ENCODE measurements around the gene BEGAIN. TPM values are rescaled to one million over a fixed set of nuclear protein-coding genes. Genes with fewer than 3 reads are reported as not detected.

BEGAIN gene
- total RNA-seq, 1 donor from 2014 or later, result 1.3 TPM

GRCh38 chr14:100618763-100619320 is 31.6 kb upstream of the BEGAIN start:
- peaks cover 26% of the 10 kb centered on the region for H3K27me3 ChIP-seq (ENCODE audit: low read depth)
- DNase-seq (no peak), ATAC-seq (no peak)
- intact Hi-C loops (cut with DNase I), result no loop called here
- H3K36me3 ChIP-seq, result no peaks in the 10 kb centered on the region
- no peak overlapping the region for H3K27ac ChIP-seq
- no peaks in the 10 kb centered on the region for H3K9me3 ChIP-seq
- no peak for TF ChIP-seq CTCF (IDR thresholded peaks at IDR 0.05)
- no peak overlapping the region for H3K4me3 ChIP-seq
- H3K4me1 ChIP-seq, result peaks cover 32% of the 10 kb centered on the region

GRCh38 chr14:100618318-100618693 is 31.1 kb upstream of the BEGAIN start:
- Histone ChIP-seq H3K9me3 (no peaks in the 10 kb centered on the region), H3K36me3 (no peaks in the 10 kb centered on the region), H3K27me3 (ENCODE audit: low read depth) (peaks cover 23% of the 10 kb centered on the region), H3K27ac (no peak overlapping the region), H3K4me3 (no peak overlapping the region), H3K4me1 (peaks cover 32% of the 10 kb centered on the region)
- intact Hi-C loops (cut with DNase I), result no loop called here
- DNase-seq (no peak), ATAC-seq (peak; percentile 52)
- no peak for TF ChIP-seq CTCF (IDR thresholded peaks at IDR 0.05)

DNA sequence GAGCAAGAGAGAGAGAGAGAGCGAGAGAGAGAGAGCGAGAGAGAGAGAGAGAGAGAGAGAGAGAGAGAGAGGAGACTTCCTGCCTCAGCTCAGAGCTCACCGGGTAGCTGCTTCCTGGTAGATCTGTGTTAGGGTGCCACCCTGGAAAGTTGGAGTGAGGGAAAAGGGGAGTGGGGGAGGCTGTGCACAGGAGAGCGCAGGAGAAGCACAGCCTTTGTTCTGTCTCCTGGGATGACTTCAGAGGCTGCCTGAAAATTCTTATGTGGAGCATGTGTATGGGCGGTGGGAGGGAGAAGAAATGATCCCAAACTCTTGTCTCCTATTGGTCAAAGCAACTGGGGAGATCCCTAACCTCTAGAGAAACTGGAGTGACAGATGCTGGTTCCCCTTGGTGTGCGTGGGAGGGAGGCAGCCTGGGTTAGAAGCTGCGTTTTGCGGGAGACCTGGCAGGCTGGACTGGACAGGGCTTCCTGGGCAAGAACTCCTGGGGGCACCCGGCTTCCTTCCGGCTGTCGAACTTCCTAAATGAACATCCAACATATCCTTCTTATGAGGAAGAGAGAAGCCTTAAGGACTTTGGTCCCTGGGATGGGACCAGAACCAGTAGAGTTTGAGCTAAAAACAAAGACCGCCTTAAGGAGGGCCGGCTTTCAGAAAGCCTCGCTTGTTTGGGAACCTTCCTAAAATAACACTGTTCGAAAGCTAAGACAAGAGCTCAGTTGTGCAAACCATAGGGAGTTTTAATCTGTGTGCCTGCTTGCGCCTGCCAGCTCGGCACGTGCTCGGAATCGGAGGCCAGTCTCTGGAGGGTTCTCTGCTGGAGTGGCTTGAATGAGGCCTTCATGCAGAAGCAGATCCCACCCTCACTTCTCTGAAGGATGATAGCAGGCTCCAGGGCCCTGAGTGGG is 30.4 kb upstream of the BEGAIN start:
- peaks cover 23% of the 10 kb centered on the region for H3K27me3 ChIP-seq (ENCODE audit: low read depth)
- no peak for TF ChIP-seq CTCF (IDR thresholded peaks at IDR 0.05)
- intact Hi-C loops (cut with DNase I), result no loop called here
- H3K36me3 ChIP-seq, result no peaks in the 10 kb centered on the region
- H3K9me3 ChIP-seq, result no peaks in the 10 kb centered on the region
- no peak for DNase-seq
- ATAC-seq, result peak; percentile 7 to 11
- no peak overlapping the region for H3K4me3 ChIP-seq
- peaks cover 31% of the 10 kb centered on the region for H3K4me1 ChIP-seq
- H3K27ac ChIP-seq, result no peak overlapping the region

GRCh38 chr14:100616854-100617409 is 29.7 kb upstream of the BEGAIN start:
- Histone ChIP-seq H3K4me1 (peaks cover 23% of the 10 kb centered on the region), H3K4me3 (no peak overlapping the region), H3K27ac (no peak overlapping the region), H3K9me3 (no peaks in the 10 kb centered on the region), H3K27me3 (ENCODE audit: low read depth) (peaks cover 22% of the 10 kb centered on the region), H3K36me3 (no peaks in the 10 kb centered on the region)
- intact Hi-C loops (cut with DNase I), result no loop called here
- no peak for DNase-seq
- TF ChIP-seq CTCF (IDR thresholded peaks at IDR 0.05), result no peak
- ATAC-seq, result no peak

GRCh38 chr14:100615736-100616695 is 28.8 kb upstream of the BEGAIN start:
- TF ChIP-seq CTCF (IDR thresholded peaks at IDR 0.05), result no peak
- intact Hi-C loops (cut with DNase I), result no loop called here

More at GRCh38 chr14:100615736-100616695, 28.8 kb upstream of the BEGAIN start:
- Histone ChIP-seq H3K27me3 (ENCODE audit: low read depth) (peaks cover 19% of the 10 kb centered on the region), H3K27ac (no peak overlapping the region), H3K4me1 (peaks cover 22% of the 10 kb centered on the region), H3K4me3 (no peak overlapping the region), H3K36me3 (no peaks in the 10 kb centered on the region), H3K9me3 (no peaks in the 10 kb centered on the region)
- DNase-seq, result no peak
- no peak for ATAC-seq

All from lower lobe of right lung (tissue), 2 donors.